ENCODE data around the gene PARVB.

DNA sequence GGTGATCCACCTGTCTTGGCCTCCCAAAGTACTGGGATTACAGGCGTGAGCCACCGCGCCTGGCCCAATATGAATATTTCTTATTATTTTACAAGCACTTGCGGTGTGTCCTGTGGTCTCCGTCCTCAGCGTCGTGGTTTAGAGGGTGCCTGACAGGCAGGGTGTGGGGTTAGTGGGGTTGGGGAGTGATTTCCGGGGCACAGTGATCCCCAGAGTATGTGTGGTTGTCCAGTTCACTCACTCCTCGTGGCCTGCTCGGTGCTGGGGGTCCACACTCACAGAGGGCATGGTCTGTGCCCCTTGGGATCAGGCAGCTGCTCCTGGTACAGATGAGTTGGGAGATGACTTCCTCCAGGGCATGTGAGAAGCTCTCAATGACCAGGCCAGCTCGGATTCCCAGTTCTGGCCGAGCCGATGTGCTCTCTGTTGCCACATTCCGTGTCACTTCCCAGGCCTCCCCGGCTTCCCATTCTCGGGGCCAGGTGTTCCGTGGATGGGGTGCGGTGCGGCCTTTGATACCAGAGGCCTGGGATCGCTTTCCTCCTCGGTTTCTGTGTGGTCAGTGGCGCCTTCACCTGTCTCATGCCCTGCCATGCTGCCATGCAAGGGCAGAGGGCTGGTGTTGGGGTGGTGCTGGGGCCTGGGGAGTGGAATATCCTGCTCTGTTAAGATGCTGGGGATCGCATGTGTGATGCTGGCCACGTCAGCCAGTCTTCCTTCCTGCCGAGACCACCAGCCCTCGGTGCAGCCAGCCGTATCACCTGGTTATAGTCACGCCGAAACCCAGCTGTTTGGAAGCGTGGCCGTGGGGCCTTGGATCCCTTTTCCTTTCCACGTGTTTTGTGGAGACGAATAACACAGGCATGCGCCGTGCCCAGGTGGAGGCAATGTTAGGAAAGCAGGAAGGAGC, 39.6 kb downstream of the PARVB start:
- TF ChIP-seq CTCF (IDR thresholded peaks at IDR 0.05) (no peak), POLR2A (IDR thresholded peaks at IDR 0.05) (no peak), EP300 (IDR thresholded peaks at IDR 0.05) (no peak)
